Measurements from ENCODE around the gene EPOP.

- TF ChIP-seq POLR2A (IDR thresholded peaks at IDR 0.05): no peak
- no peak for TF ChIP-seq CTCF (IDR thresholded peaks at IDR 0.05)
Measured at GRCh38 chr17:38663964-38664644, 10.7 kb downstream of the EPOP start.
